GM21381 (cell line): ENCODE measurements around the gene VPS18.

Experiments used
- ATAC-seq: cut with Tn5 transposase; IDR thresholded peaks from one replicate; pipeline ENCODE4 v1.9.1; 2021; ENCODE audit warnings: mild to moderate bottlenecking, moderate library complexity; ENCODE audit not compliant: unreplicated experiment

VPS18 gene

GRCh38 chr15:40918799-40919392, 24.6 kb downstream of the VPS18 start:
- ATAC-seq = no peak

DNA sequence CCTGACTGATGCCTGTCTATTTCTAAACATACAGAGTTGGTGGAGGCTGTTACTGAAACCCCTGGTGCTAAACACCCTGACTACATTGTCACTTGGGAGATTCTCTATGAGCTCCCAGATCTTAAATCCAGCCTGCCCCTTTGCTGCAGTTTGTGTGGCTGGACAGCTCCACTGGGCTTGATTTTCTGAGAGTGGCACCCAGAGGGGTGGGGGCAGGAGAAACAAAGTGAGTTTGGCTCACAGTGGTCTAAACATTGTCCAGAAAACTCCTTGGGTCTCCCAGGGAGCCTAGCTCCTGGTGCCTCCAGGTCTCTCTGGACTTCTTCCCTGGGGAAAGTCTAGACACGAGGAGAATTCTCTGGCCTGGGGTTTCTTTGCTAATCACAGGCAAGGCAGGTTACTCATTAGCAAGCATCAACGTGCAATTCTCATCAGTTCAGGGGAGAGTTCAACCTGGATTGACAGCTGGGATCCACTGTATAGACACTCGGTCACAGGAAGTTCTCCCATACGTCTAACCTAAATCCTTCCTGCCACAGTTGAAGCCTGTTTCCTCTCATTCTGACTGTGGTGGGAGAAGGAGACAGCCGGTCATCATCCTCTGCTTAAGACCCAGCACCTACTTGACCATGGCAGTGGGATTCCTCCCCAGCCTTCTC, 27.8 kb downstream of the VPS18 start:
- no peak for ATAC-seq

DNA sequence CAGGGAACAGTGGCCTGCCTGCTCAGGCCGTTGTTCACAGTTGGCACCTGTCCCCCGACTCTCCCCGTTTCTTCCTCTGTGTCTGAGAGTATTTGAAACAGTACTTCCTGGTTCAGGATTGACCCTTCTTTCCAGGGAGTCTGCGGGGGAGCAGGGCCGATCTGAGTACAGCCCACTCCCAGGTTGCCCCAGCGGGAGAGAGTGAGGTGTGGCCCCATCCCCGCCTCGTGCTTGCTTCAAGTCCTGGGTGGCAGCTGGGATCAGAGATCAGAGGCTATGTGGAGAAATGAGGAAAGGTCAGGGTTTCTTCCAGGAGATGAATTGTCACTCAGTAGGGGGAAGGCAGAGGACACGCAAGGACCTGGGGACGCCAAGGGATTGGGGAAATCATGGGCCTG, 28.4 kb downstream of the VPS18 start:
- no peak for ATAC-seq

- no peak for ATAC-seq
Measured at GRCh38 chr15:40923551-40923950, 29.3 kb downstream of the VPS18 start.

DNA sequence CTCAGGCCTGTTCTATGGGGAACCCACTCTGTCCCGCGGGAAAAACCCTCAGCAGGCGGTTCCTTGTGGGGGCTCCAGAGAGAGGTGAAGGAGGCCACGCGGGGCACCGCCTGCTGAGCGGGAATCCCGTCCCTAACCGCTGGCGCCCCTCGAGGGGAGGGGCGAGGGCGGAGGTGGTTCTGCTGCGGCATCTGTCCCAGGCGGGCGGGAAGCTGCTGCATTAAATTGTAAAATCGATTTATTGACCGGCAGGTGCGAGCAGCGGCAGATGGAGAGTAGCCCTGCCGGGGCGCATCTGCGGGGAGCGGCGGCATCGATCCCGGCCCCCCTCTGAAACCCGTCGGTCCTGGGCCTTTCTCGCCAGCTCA, 31.2 kb downstream of the VPS18 start:
- no peak for ATAC-seq

GRCh38 chr15:40925863-40926658, 31.8 kb downstream of the VPS18 start:
- ATAC-seq = no peak

- no peak for ATAC-seq
Measured at GRCh38 chr15:40926659-40927494, 32.6 kb downstream of the VPS18 start.

DNA sequence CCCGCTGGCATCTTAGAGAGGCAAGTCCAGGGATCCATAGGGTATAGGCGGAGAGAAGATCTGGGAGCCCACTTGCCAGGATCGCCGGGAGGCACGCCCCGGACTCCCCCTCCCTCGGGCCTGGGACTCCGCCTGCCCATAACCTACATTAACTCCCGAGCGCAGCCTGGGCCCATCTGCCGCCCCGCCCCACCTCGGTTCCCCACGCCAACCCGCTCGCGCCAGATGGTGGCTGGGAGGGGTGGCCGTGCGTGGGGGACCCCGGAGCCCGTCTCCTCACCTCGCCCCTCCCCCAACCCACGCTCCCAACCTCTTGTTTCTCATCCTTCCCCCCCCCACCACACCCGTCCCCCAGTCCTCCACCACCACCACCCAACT, 33.2 kb downstream of the VPS18 start:
- ATAC-seq = no peak

GRCh38 chr15:40927873-40928806, 33.9 kb downstream of the VPS18 start:
- ATAC-seq = no peak

GRCh38 chr15:40928821-40929659, 34.8 kb downstream of the VPS18 start, which contains the start of gene DLL4:
Gene DLL4 (plus strand): TSS chr15:40929340. CDS start chr15:40929669, 329 bp downstream.
- ATAC-seq = no peak

- ATAC-seq = no peak
Measured at GRCh38 chr15:40929660-40930429, 35.6 kb downstream of the VPS18 start.

DNA sequence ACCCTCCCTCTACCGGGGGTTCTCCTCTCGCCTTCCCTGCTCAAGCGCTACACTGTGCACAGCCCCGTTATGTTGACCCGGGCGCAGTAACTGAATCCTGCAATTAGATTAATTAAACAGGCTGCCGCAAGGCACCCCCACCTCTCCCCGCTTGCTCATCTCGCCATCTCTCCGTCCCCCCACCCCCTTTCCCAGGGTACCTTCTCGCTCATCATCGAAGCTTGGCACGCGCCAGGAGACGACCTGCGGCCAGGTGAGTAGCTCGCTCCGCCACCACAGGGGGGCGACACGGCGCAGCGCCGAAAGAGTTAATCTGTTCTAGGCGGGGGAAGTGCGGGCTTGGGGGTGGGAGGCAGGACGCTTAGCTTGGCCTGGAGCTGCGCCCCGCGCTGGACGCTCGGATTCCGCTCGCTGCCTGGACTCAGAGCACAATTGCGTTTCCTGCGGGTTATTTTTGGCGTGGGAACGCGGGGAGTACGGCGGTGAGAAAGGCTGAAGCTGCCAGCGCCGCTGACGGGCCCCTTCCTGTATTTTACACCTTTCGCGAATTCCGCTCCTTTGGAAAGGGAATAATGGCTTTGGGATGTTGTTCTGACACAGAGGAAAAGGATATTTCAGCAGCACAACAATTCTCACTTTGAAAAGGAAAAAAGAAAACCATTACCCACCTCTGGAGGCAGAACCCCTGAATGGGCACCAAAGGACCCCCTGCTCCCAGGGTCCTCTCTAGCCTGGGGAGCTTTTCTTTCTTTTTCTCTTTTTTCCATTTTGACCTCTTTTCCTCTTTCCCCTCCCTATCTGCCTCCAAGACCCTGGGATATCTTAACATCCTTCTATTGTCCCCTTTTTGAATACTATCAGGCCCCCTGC, 36.4 kb downstream of the VPS18 start:
- no peak for ATAC-seq

DNA sequence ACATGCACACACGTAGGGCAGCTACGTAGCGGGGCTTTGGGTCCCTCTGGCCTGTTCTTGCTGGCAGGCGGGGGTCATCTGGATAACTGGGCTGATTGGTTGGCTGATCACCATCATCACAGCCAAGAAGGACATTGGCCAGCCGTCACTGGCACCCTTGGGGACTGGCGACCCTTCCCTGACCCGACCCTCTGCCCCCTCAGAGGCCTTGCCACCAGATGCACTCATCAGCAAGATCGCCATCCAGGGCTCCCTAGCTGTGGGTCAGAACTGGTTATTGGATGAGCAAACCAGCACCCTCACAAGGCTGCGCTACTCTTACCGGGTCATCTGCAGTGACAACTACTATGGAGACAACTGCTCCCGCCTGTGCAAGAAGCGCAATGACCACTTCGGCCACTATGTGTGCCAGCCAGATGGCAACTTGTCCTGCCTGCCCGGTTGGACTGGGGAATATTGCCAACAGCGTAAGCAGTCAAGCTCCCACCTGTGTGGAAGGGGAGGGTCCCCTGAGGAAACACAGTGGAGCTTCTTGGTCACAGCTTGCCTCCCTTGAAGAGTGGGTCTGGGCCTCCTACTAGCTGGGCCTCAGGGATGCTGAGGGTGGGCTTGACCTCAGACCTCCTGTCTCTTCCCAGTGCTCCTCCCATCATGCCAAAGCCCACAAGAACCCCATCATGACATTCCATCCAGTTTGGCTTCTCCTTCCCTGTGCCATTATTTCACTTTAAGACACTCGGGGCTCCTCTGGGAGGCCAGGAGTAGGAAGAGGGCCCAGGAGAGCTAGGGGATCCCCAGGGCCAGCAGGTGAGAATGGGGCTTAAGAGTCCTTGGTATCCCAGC, 37.3 kb downstream of the VPS18 start:
- no peak for ATAC-seq

GRCh38 chr15:40932156-40932555, 37.9 kb downstream of the VPS18 start:
- no peak for ATAC-seq

DNA sequence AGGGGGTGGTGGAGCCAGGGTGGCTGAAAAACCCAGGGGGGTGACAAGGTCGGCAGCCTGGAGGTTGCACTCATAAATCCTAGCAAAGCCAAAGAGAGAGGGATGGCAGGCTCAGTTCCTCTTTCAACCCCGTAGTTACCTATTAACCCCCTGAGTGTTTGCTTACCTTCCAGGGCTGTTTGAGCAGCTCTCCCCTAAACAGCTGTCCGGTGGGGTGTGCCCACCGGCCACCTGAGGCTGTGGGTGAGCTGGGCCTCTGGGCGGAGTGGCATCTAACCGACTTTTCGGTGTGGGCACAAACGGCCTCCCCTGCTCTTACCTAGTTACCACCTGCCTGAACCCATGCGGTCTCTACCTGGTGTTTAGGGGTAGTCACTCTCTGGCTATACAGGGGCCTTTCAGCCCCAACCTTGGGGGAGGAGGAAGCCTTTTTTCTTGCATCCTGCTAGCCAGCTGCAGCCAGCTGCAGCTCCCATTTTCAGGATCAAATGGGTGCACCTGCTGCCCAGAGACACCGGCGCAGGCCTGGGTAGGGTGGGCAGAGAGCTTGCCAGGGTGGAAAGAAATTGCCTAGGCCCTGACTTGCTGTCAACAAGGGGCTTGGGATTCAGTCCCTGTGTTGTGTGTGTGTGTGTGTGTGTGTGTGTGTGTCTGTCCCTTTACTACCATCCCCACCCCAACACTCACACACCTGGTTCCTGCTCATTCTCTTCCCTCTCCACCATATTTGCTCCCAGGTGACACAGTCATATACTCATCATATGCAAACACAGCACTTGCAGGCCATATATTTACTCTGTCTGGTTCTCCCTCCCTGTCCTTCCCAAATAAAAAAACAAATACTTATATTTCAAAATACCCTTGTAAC, 38.6 kb downstream of the VPS18 start:
- no peak for ATAC-seq

DNA sequence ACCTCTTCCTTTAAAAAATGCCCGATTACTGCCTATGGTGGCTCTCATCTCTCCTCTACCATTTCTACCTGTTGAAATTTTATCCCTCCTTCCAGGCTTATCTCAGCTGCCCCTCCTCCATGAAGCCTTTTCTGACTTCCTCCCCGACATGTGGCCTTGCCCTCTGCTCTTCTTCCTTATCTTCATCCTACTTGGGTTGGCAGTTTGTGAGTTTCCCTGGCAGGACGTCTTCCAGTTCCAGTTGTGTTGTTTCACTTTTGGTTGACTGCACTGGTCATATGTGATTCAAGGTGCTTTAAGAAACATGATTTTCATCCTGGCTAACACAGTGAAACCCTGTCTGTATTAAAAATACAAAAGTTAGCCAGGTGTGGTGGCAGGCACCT, 39.3 kb downstream of the VPS18 start:
- no peak for ATAC-seq
